PC-3 (cell line): ENCODE results near the gene ARFGAP3.

Experiments
- EZH2phosphoT487 ChIP-seq: fragments of 300-600 bp; sonication (generic); IDR thresholded peaks from 2 replicates; pipeline ENCODE4 v1.6.1; 2018; ENCODE audit warnings: mild to moderate bottlenecking, antibody characterized with exemption, low read length, borderline replicate concordance
- TF ChIP-seq, protein P1 (sequence below): fragments of 300-600 bp; sonication (generic); conservative IDR thresholded peaks from 2 replicates; pipeline ENCODE4 v1.5.1; 2017; ENCODE audit warnings: antibody characterized with exemption, low read depth, mild to moderate bottlenecking, low read length

DNA sequence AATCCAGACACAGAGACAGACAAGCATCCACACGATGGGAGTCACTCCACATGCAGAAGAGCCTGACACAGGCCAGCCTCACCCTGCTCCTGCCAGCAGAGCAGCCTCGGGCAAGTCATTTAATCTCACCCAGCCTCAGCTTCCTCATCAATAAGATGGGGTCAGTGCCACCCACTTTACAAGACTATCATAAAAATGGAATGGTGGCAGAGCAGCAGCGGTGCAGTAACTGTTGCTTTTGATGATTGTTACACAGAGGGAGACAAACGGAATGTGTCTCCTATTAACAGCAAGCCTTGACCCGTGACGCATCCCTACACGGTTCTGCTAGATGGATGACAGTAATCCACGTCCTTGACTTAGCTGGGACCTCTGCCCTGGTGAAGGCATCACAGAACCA lies 26.0 kb upstream of the ARFGAP3 start:
- TF ChIP-seq, protein P1, sequence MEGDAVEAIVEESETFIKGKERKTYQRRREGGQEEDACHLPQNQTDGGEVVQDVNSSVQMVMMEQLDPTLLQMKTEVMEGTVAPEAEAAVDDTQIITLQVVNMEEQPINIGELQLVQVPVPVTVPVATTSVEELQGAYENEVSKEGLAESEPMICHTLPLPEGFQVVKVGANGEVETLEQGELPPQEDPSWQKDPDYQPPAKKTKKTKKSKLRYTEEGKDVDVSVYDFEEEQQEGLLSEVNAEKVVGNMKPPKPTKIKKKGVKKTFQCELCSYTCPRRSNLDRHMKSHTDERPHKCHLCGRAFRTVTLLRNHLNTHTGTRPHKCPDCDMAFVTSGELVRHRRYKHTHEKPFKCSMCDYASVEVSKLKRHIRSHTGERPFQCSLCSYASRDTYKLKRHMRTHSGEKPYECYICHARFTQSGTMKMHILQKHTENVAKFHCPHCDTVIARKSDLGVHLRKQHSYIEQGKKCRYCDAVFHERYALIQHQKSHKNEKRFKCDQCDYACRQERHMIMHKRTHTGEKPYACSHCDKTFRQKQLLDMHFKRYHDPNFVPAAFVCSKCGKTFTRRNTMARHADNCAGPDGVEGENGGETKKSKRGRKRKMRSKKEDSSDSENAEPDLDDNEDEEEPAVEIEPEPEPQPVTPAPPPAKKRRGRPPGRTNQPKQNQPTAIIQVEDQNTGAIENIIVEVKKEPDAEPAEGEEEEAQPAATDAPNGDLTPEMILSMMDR, result no peak
- TF ChIP-seq EZH2phosphoT487, result no peak
